Skin of body (tissue), 2 donors: ENCODE measurements around the gene PLCG2. TPM values are rescaled to one million over a fixed set of nuclear protein-coding genes. Genes with fewer than 3 reads are reported as not detected.
"Not testable (repeated sequence)": the region's sequence is repeated elsewhere in the genome, so short reads cannot be mapped to it uniquely, and the experiment has no call there.

Source experiments
- DNase-seq: peaks from one replicate; lab custom pipeline; 2025; lab: John Stamatoyannopoulos, UW
- total RNA-seq: library from RNA; depleted of rRNA; stranded (reverse); fragments of >200 nt; gene quantifications from one replicate; pipeline ENCODE4 v1.2.3, GENCODE V29; 2014

PLCG2 gene
- total RNA-seq, 1 donor from 2014 or later = 12.9 TPM

DNA sequence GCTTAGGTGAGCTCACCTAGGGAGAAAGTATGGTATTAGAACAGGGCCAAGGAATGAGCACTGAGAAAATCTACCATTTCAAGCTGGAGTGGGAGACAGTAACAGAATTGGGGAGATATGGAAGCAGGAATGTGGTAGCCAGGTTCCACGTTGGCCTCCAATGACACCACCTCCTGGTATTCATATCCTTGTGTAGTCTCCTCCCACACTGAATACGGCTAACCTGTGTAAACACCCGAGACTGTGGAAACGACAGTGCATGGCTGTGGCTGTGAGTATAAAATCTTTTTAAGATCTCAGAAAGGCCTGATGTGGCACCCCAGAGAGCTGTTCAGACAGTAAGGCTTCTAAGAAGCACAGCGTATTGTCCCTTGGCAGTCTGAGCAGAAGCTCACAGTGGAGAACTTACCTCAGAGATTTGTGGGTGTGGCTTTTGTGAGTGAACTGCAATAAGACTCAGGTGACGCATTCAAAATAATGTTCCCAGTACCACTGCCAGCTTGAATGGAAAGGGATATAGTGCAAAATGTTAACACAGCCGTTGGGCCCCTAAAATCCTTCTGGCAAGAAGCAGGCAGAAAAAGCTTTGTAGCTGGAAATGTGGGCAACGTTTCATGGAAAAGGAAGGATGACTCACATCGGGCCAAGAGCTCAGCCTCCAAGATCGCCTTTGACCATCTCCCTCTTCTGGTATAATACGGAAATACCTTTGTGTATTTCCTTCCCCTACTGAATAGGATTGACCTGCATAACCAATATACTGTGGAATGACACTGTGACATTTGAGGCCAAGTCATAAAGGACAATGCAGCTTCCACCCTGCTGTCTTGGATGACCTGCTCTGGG lies 217.8 kb downstream of the PLCG2 start:
- DNase-seq = no peak

- DNase-seq = no peak
Observed at GRCh38 chr16:81997738-81998137, 218.6 kb downstream of the PLCG2 start.

- no peak for DNase-seq
Observed at GRCh38 chr16:82002831-82003230, 223.7 kb downstream of the PLCG2 start.

- DNase-seq = no peak
Observed at GRCh38 chr16:82004601-82005000, 225.5 kb downstream of the PLCG2 start.

- no peak for DNase-seq
Observed at GRCh38 chr16:82005027-82005830, 226.1 kb downstream of the PLCG2 start.

DNA sequence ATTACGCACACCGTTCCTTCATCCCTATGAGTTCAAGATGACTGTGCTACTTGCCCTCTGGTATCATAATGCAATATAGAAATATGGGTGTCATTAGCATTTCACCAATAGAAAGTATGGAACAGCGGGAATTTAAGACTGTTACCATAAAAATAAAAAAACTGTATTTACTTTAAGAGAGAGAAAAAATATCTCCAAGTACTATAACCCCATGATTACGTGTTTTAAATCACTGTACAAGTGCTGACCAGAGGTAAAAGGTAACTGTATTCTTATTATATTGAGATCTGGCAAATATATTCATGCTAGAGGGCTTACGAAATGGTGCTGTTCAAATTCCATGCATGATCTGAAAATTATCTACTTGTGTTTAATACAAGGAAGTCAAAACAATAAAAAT lies 226.9 kb downstream of the PLCG2 start:
- no peak for DNase-seq

DNA sequence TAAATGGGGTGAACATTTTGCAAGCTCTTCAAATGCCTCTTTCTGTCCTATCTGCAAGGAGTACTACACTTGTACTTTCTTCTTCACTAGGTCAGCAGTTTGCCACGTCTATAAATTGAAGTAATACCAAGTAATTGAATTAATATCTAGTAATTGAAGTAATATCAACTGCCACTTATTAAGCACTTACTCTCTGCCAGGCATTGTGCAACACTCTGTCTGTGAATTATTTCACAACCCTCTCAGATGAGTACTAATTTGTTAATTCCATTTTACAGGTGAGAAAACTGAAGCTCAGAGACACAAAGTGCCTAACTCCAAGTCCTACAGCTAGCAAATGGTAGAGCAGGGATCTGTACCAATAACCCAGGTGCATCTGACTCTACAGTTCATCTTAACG lies 228.1 kb downstream of the PLCG2 start:
- DNase-seq = no peak

GRCh38 chr16:82008957-82009592 lies 230.0 kb downstream of the PLCG2 start:
- no peak for DNase-seq

DNA sequence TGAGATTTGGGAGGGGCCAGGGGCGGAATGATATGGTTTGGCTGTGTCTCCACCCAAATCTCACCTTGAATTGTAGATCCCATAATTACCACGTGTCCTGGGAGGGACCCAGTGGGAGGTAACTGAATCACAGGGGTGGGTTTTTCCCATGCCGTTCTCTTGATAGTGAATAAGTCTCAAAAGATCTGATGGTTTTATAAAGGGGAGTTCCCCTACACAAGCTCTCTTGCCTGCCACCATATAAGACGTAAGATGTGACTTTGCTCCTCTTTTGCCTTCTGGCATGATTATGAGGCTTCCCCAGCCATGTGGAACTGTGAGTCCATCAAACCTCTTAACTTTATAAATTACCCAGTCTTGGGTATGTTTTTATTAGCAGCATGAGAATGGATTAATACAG lies 230.7 kb downstream of the PLCG2 start:
- not testable (repeated sequence) for DNase-seq

DNA sequence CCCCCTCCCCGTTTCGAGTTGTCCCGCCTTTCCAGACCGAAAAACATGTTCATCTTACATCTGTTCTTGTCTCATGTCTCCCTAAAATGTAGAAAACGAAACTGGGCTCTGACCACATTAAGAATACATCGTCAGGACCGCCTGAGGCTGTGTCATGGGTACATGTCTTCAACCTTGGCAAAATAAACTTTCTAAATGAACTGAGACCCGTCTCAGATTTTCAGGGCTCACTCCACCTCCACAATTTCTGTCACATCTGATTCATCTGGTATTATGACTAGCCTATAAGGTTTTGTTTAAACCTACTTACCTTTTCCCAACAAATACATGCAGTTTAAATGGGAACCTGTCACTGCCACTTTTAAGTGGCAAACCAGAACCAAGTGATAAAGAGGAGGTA lies 231.6 kb downstream of the PLCG2 start:
- no peak for DNase-seq

DNA sequence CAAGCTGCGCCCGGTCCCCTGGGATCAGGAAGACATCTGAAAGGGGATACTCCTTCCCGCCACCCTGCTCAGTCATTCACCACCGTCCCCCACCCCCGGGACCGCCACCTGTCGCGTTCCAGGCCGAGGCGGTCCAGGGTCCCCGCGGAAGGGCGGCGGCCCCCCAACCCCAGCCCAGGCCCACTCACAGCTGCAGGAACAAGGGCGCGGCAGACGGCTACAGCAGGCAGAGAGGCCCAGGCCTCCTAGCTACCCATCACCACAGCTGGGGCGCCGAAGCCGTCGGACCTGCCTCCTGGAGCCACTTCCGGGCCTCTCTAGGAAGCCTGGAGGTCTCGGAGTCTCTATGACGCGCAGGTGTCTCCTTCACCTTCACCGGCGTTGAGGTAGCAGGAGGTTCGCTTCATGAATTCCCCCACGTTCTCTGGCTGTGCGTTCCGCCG lies 232.1 kb downstream of the PLCG2 start, which contains the start of gene SDR42E1:
SDR42E1 (minus strand) TSS at position 272 of the 443 bp plus-strand sequence. CDS start 10,612 bp downstream, outside the sequence.
- no peak for DNase-seq

Other genes with a start within 250 kb of the PLCG2 start
- 7.2 TPM for gene SDR42E1, start 232.2 kb downstream of the PLCG2 start, total RNA-seq